Stimulated activated CD4-positive, alpha-beta T cell treated with anti-CD3 and anti-CD28 coated beads, Interleukin-1b, Interleukin-23, amount 100 ng/mL, for 24 hours (primary cell): ENCODE measurements around the gene CCDC170.
"Not testable (repeated sequence)": the region's sequence is repeated elsewhere in the genome, so short reads cannot be mapped to it uniquely, and the experiment has no call there.

ENCODE experiments used
- DNase-seq, 4 experiments: peaks; one replicate each; pipeline ENCODE4 v3.0.0-alpha.2; 2020; ENCODE audit warnings: low read depth in 4 of 4, low spot score in 1 of 4

The CCDC170 gene

GRCh38 chr6:151494235-151494935 is 568 bp downstream of the CCDC170 start:
- peak in 2 of 4 experiments; percentile 12 to 18 for DNase-seq

- DNase-seq, result no peak
Measured at GRCh38 chr6:151494936-151495320, 1.1 kb downstream of the CCDC170 start.

- DNase-seq, result no peak
Measured at GRCh38 chr6:151495380-151495779, 1.6 kb downstream of the CCDC170 start.

GRCh38 chr6:151497905-151498304 is 4.1 kb downstream of the CCDC170 start:
- DNase-seq, result no peak

GRCh38 chr6:151498327-151498726 is 4.5 kb downstream of the CCDC170 start:
- DNase-seq, result no peak

GRCh38 chr6:151499551-151499950 is 5.7 kb downstream of the CCDC170 start:
- DNase-seq, result no peak

- no peak for DNase-seq
Measured at GRCh38 chr6:151501511-151502136, 7.8 kb downstream of the CCDC170 start.

- no peak for DNase-seq
Measured at GRCh38 chr6:151502499-151502898, 8.7 kb downstream of the CCDC170 start.

- DNase-seq, result no peak
Measured at GRCh38 chr6:151506761-151507160, 12.9 kb downstream of the CCDC170 start.

- DNase-seq, result no peak
Measured at GRCh38 chr6:151509048-151509447, 15.2 kb downstream of the CCDC170 start.

GRCh38 chr6:151512481-151512880 is 18.7 kb downstream of the CCDC170 start:
- no peak for DNase-seq

- DNase-seq, result no peak
Measured at GRCh38 chr6:151514000-151514730, 20.3 kb downstream of the CCDC170 start.

- DNase-seq, result not testable (repeated sequence)
Measured at GRCh38 chr6:151518992-151519391, 25.2 kb downstream of the CCDC170 start.

- no peak for DNase-seq
Measured at GRCh38 chr6:151523034-151523433, 29.2 kb downstream of the CCDC170 start.

GRCh38 chr6:151524059-151524458 is 30.2 kb downstream of the CCDC170 start:
- DNase-seq, result no peak

- no peak for DNase-seq
Measured at GRCh38 chr6:151534576-151534975, 40.8 kb downstream of the CCDC170 start.

GRCh38 chr6:151535476-151536187 is 41.8 kb downstream of the CCDC170 start:
- DNase-seq, result no peak

GRCh38 chr6:151536188-151536479 is 42.3 kb downstream of the CCDC170 start:
- no peak for DNase-seq

- no peak for DNase-seq
Measured at GRCh38 chr6:151537556-151537955, 43.7 kb downstream of the CCDC170 start.

- no peak for DNase-seq
Measured at GRCh38 chr6:151539506-151540268, 45.9 kb downstream of the CCDC170 start.

- DNase-seq, result no peak
Measured at GRCh38 chr6:151544453-151544852, 50.6 kb downstream of the CCDC170 start.
